ENCODE measurements around the gene BTRC.
"Not testable (repeated sequence)": the region's sequence is repeated elsewhere in the genome, so short reads cannot be mapped to it uniquely, and the experiment has no call there.

Gene BTRC

DNA sequence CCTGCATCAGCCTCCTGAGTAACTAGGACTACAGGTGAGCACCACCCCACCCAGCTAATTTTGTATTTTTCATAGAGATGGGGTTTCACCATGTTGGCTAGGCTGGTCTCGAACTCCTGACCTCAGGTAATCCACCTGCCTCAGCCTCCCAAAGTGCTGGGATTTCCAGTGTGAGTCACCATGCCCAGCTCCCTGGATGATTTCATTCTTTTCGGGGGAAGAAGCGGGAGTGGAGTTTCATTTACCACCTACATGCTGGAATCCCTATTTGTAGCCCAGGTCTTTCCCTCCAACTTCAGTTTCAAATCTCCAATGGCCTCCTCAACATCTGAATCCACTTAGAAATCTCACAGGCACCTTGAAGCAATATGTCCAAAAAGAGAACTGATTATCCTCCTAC, 2.9 kb upstream of the BTRC start:
- DNase-seq = no peak

DNA sequence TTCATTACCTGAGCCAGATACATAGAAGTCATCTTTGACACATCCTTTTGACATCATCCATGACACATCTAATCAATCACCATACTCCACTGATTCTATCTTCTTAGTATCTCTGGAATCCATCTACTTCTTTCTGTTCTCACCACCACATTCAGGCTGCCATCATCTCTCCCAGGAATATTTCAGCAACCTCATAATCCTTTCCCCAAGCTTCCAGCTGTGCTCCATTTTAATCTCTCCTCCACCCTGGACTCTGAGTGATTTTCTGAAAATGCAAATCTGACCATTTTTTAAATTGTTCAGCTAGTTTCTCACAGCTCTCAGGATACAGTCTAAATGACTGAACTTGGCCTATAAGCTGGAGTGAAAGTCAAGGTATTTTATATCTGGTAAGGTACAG, 2.5 kb upstream of the BTRC start:
- DNase-seq = no peak

DNA sequence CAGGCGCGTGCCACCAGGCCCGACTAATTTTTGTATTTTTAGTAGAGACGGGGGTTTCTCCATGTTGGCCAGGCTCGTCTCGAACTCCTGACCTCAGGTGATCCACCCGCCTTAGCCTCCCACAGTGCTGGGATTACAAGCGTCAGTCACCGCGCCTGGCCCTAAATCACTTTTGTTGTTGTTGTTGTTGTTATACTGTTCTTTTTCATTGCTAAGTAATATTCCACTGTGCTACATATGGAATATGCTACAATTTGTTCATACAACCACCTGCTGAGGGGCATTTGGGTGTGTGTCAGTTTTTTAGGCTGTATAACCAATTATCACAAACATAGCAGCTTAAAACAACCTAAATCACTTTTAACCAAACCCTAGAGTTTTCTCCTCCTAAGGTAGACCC, 1.1 kb upstream of the BTRC start:
- not testable (repeated sequence) for DNase-seq

DNA sequence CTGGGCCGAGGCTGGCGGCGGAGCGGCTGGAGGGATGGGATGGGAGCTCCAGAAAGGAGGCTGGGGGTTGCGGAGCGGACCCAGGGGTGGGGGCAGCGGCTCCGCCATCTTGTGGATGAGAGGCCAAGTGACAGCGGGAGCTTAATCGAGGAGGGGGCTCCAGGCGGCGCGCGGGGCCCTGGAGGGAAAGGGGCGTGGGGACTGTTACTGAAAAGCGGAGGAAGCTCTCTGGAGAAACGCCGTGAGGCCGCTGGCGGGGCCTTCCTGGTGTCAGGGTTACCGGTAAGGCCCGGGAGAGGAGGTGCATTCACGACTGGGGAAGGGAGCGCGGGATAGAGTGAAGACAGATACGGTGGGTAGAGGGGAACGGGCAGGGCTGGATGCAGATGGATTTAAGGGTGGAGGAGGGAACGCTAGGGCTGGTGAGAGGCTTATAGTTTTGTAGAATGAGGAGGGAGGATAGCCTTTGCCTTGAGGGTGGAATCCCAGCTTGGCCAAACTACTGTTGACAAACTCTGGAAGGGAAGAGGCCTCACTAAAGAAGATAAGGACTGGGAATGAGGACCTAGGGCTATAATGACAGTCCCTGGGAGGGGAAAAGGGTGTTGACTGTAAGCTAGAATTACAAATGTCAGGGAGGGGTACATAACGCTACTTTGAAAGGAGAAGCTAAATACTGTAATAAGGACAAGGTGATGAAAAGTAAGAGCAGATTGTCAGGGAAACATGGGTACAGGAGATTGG, 535 bp downstream of the BTRC start:
- no peak for DNase-seq

DNA sequence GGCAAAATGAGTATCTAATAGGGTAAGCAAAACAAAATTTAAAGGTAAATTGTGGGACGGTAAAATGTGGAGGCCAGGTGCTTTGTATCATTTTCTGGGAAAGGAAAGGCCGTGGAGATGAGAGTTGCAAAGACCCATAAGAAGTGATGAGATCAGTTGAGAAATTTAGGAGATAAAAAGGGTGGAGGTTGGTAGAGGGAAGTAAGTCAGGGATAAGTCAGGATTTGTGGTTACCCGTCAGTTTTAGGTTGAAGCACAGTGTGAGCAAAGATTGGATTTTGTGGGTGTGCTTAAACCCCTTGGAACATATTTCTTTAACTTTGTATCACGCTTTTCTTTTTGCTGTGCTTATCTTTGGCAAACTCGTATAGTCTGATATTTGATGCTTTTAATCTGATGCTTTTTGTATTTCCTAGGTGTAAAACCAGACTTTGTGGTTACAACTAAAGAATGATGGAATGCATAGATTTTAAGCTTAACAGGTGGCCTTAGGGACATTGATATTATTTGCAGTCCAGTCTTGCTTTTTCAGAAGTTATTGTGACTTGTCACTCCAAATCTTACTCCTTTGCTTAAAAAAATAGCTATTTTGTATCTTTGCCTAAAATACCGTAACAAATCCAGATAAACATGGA, 1.2 kb downstream of the BTRC start:
- DNase-seq = no peak

DNA sequence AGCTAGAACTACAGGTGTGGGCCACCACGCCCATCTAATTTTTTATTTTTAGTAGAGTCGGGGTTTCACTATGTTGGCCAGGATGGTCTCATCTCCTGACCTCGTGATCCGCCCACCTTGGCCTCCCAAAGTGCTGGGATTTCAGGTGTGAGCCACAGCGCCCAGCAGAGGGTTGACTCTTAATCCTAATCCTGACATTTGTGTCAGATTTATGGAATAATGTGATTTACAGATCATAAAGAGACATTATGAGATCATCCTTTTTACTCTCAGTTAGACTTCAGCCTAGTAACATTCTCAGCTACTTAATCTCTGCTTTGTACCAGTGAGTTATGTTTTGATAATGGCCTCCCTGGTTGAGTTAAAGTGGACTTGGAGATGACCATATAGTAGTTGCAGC, 2.2 kb downstream of the BTRC start:
- DNase-seq = no peak

DNA sequence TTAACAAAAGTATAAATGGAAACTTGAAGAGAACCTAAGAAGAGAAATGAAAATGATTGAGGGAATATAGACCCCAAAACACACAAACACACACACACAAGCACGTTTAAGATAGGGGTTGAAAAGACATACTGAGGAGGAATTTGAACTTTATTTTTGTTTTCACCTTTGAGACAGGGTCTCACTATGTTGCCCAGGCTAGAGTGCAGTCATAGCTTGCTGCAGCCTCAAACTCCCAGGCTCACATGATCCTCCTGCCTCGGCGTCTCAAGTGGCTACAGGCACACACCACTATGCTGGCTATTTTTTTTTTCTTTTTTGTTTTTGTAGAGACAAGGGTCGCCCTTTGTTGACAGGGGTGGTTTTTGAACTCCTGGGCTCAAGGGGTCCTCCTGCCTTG, 4.0 kb downstream of the BTRC start:
- no peak for DNase-seq

DNA sequence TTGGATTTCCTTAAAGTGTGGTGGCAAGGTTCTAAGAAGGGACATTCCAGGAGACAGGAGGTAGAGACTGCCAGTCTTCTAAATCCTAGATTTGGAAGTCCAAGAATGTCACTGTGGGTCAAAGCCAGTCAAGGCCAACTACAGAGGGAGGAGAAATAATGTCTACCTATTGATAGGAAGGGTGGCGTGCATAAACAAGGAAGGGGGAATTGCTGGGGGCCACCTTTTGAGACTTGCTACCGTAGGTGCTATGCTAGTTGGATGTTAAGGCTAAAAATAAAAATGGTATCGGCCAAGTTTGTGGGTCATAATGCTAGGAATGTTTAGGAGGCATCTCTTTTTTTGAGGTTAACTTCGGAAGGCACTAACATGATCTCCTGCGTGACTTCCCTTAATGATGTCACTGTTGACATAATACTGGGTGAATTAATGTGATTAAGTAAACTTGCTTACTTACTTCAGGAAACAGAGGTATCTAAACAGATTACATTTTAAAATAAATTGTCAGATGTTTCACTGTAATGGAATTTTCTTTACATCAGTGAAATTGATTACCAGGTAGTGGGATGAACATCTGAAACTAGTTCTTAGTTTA, 4.8 kb downstream of the BTRC start:
- no peak for DNase-seq

DNA sequence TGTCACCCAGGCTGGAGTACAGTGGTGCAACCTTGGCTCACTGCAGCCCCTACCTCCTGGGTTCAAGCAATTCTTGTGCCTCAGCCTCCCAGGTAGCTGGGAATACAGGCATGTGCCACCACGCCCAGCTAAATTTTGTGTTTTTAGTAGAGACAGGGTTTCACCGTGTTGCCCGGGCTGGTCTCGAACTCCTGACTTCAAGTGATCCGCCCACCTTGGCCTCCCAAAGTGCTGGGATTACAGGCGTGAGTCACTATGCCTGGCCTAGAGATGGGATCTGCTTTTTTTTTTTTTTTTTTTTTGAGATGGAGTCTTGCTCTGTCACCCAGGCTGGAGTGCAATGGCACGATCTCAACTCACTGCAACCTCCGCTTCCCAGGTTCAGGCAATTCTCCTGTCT, 6.1 kb downstream of the BTRC start:
- DNase-seq = not testable (repeated sequence)

DNA sequence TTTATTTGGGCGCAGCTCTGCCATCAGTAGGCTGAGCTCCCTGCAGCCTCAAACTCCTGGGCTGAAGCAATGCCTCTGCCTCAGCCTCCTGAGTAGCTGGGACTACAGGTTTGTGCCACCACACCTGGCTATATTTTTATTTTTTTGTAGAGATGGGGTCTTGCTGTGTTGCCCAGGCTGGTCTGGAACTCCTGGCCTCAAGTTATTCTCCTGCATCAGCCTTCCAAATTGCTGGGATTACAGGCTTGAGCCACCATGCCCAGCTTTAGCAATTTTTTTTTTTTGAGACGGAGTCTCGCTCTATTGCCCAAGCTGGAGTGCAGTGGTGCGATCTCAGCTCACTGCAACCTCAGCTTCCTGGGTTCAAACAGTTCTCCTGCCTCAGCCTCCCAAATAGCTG, 6.9 kb downstream of the BTRC start:
- not testable (repeated sequence) for DNase-seq

DNA sequence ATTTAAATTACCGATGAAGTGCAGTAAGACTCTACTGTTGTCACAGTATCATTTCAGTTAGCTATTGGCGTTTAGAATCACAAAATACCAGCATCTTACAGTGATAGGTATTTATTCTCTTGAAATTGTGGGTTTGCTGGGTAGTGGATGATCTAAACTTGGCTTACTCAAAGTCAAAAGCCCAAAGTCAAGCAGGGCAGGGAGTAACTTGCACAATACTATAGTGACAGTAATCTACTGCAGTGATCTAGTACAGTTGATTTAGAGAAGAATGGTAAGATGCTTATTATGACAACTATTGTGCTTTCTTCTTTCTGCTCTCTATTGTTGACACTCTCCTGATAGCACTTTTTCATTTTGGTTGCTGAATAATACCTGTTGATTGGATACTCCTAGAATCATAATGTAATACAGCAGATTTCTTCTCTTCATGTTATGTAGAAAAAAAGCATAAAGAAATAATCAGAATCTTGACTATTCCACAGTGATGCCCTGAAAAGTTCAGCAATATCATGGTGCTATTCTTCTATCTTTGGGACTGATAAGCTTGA, 10.0 kb downstream of the BTRC start:
- DNase-seq = no peak

DNA sequence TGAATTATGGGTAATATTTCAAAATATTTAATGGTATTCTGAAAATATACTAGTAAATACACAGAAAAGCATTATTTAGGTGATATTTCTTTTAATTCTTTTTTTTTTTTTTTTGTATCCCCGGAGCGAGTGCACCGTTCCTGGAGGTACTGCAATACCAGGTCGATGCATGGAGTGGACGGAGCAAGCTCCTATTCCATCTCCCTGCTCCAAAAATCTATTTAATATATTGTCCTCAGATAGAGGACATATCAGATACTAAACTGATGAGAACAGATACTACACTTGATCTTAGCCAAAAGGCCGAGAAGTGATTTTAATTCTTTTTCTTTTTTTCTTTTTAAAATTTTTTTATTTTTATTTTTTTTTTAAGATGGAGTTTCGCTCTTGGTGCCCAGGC, 10.8 kb downstream of the BTRC start:
- no peak for DNase-seq

DNA sequence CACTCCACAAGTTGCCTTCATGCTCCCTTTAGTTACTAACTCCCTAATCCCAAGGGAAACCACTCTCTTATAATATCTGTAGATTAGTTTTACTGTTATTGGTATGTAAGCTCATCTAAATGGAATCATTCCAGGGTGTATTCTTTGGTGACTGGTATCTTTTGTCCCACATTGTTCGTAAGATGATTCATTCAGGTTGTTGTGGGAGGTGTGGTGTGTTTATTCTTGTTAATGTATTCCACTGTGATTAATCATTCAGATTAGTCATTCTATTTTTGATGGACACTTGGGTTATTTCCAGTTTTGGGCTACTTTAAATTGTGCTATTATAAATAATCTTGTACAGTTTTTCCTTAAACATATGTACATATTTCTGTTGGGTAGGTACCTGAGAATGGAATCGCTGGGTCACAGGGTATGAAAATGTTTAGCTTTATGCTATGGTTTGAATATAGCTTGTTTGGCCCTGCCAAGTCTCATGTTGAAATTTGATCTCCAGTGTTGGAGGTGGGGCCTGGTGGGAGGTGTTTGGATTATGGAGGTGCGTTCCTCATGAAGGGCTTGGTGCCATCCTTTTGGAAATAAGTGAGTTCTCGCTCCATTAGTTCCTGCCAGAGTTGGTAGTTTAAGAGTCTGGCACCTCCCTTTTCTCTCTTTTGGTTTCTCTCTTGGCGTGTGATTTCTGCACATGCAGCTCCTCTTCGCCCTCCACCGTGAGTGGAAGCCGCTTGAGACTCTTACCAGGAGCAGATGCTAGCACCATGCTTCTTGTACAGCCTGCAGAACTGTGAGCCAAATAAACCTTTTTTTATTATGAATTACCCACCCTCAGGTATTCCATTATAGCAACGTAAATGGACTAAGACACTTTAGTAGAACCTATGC, 13.8 kb downstream of the BTRC start:
- no peak for DNase-seq

DNA sequence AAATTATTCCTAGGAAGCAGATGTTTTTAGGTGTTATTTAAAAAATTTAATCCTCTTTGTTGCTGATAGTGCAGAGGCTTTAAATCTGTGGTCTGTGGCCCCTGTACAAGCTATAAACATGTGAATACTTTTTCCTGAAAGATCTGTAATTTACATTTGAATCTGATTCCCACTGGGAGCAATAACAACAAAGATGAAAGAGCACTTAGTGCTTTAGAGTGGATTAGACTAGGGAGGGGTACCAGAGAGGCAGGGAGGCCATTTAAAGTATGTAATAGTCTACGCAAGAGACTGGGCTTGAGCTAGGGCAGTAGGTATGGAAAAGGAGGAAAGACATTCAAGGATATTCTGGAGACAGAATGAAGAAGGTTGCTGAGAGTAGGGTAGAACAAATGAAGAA, 19.1 kb downstream of the BTRC start:
- no peak for DNase-seq

DNA sequence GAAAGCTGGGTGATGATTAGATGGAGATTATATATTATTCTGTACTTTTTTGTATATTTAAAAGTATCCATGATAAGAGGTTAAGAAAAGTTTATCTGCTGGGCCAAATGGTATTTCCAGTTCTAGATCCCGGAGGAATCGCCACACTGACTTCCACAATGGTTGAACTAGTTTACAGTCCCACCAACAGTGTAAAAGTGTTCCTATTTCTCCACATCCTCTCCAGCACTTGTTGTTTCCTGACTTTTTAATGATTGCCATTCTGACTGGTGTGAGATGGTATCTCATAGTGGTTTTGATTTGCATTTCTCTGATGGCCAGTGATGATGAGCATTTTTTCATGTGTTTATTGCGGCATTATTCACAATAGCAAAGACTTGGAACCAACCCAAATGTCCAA, 20.0 kb downstream of the BTRC start:
- DNase-seq = not testable (repeated sequence)

DNA sequence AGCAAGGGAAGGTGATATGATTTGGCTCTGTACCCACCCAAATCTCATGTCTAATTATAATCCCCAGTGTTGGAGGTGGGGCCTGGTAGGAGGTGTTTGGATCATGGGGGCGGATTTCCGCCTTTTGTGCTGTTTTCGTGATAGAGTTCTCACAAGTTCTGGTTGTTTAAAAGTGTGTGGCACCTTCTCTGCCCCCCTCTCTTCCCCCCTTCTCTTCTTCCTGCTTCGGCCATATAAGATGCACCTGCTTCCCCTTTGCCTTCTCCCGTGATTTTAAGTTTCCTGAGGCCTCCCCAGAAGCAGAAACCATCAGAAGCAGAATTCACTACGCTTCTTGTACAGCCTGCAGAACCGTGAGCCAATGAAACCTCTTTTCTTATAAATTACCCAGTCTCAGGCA, 21.1 kb downstream of the BTRC start:
- no peak for DNase-seq

DNA sequence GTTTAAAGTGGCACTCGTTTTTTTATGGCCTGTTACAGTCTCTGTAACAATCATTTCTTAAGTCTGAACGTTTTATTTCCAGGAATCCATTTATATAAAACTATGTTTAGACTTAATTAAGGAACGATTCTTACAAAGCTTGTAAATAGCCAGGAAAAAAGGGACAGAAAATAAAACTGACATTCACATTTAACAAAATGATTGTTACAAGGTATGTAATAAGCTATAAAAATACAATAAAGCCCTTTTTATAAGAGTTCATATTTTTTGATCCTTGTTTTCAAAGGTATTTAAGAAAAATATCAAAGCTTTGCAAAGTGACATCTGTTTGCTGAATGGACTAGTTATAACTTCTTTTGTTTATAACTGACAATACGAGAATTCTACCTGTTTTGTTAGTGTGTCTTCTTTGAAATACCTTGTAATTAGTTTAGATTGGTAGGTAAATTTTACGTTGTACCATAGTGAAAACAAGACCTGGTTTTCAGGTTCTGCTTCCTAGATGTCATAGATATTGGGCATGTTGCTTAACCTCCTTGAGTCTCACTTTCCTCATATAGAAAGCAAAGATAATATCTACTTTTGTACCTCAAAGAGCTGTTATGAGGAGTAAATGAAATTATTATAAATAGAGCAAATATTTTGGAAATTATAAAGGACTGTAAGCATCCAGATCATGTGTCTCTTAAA, 25.8 kb downstream of the BTRC start:
- DNase-seq = no peak

DNA sequence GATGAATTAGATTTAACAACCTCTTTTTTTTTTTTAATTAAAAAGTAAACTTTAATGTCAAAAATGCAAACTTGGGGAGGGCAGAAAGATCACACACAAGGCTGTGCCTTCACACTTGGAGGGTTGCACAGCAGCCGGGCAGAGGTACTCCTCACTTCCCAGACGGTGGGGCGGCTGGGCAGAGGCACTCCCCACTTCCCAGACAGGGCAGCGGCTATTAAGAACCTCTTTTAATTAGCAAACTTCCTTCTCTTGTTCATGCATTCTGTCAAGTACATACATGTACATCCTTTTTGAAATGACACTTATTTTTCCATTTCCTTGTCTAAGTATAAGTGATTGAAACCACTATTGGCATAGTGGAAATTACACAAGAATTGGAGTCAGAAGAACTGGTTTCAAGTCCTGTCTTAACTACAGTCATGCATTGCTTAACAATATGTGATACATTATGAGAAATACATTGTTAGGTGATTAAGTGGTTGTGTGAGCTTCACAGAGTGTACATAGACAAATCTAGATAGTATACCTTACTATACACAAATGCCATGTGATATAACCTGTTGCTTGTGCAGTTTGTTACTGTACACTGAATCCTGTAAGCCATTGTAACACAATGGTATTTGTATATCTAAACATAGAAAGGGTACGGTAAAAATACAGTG, 26.5 kb downstream of the BTRC start:
- DNase-seq = no peak

DNA sequence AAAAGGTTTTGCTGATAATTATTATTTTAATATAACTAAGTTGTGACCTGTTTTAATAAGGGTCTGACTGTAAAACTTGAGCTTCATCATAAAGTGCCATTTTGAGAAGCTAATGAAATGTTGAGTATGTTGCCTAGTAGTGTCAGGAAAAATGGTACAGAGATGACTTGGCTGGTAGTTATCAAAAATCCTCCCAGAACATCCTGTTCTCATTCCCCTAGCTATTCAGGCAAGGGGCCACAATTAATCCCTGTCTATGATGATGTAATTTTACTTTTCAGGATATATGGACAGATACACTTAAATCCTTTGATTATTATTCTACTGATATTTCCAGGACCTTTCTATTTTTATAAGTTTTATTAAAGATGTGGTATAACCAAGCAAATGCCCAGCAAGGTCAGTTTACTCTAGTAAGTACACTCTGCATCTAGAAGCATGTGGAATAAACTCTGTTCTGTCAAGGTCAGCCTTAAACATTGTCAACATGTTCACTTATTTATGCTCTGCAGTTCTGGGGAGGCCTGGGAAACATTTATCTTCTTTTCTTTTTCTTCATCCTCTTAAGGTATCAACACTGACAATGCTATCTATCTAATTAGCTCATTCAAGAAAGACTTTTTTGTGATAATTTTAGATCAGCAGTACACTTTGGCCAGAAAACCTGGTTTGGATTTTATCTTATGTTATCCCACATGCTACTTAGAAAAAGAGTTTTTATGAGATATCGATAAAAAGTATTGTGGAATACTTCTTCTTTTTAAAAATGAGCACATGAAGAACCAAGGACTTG, 32.1 kb downstream of the BTRC start:
- DNase-seq = no peak

DNA sequence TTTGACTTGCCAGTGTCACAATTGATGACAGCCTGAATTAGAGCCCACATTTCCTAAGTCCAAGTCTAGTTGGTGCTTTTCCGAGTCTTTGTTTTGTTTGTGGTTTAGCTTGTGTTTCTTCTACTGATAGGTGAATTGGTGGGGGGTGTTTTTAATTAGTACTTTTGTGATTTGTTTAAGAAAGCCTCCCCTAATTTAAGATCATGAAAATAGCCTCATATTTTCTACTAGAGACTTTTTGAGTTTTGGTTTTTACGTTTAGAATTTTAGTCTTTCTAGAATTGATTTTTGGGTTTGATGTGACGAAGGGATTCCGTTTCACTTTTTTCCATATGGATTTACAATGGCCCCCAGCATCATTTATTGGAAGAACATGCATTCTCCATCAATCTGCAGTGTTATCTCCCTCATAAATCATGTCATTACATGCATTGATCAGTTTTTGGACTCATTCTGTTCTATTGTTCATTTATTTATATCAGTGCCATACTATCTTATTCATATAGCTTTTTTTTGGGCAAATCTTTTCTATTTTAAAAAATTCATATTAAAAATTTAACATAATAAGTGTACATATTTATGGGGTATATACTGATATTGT, 32.8 kb downstream of the BTRC start:
- DNase-seq = no peak

All from NCI-H1436 treated with DMSO at 0.1 percent for 48 hours (cell line).